ENCODE results near the gene AP1S1. TPM values are rescaled to one million over a fixed set of nuclear protein-coding genes. Genes with fewer than 3 reads are reported as not detected.
"Not testable (repeated sequence)": the region's sequence is repeated elsewhere in the genome, so short reads cannot be mapped to it uniquely, and the experiment has no call there.

AP1S1 gene
- polyA plus RNA-seq, 12 donors, result 17.8 to 36.0 (median 20.6) TPM; not detected in 1

DNA sequence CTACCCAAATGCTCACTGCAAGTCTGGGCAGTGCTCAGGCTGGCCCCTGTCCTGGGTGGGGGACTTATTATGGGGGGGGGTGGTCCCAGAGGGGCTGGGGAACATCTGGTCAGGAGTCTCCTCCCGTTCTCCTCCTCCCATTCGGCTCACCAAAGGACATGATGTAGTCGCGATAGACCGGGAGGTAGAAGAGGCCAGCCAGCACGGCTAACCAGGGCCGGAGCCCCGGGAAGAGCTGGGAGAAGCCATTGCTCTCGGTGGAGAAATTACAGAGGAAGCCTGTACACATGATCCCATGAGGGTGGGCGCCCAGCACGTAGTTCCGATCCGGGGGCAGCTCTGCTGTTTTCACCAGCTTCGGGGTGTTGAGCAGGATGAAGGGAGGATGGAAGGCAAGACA, 44.2 kb downstream of the AP1S1 start:
- DNase-seq, result no peak

DNA sequence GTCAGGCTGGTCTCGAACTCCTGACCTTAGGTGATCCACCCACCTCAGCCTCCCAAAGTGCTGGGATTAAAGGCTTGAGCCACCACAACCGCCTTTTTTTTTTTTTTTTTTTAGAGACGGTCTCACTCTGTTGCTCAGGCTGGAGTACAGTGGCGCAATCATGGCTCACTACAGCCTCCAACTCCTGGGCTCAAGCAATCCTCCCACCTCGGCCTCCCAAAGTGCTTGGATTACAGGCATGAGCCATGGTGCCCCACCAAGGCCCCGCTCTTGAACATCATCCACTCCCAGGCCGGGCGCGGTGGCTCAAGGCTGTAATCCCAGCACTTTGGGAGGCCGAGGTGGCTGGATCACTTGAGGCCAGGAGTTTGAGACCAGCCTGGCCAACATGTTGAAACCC, 45.2 kb downstream of the AP1S1 start:
- not testable (repeated sequence) for DNase-seq

DNA sequence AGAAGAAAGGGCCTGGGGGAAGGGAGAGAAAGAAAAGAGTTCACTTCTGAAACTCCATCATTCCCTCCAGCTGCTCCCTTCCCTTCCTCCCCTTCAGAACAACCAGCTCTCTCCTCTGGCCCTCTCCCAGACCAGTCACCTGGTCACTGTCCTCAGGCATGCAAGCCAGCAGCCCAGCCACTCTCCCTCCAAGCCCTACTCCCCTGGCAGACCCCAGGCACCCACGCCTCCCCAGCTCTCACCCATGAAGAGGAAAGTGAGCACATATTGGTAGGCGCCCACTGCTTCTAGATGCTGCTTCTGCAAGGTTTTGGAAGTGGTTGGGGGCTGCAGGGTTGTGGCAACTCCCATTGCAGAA, 46.2 kb downstream of the AP1S1 start:
- no peak for DNase-seq

DNA sequence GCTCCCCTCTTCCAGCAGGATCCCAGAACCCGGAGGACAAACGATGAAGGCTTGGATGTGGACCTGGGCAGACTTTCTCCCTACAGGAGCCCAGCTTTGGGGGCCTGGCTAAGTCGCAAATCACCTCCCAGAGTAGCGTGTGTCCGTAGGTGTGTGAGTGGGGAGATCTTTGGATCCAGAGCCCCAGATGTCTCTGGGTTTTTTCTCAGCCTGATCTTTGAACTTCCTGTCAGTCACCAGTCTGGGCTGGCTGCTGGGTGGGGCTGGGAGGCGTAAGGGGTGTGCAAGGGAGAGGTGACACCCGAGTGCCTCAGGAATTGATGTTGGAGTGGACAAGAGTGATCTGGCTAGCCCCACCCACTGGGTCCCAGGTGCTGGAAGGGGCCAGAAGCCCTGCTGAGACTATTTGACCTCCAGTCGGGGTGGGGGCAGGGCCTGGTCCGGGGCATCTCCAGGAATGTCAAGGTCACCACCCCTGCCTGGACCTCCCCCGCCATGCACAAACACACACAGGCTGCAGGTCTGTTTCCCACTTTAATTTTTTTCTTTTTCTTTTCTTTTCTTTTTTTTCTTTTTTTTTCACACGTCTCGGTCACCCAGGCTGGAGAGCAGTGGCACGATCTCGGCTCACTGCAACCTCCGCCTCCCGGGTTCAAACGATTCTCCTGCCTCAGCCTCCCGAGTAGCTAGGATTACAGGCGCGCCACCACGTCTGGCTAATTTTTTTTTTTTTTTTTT, 46.8 kb downstream of the AP1S1 start, which contains the start of gene MOGAT3:
TSS of gene MOGAT3 (minus strand) at position 175 of the 738 bp plus-strand sequence. CDS start 182 bp downstream, outside the sequence.
- no peak for DNase-seq

DNA sequence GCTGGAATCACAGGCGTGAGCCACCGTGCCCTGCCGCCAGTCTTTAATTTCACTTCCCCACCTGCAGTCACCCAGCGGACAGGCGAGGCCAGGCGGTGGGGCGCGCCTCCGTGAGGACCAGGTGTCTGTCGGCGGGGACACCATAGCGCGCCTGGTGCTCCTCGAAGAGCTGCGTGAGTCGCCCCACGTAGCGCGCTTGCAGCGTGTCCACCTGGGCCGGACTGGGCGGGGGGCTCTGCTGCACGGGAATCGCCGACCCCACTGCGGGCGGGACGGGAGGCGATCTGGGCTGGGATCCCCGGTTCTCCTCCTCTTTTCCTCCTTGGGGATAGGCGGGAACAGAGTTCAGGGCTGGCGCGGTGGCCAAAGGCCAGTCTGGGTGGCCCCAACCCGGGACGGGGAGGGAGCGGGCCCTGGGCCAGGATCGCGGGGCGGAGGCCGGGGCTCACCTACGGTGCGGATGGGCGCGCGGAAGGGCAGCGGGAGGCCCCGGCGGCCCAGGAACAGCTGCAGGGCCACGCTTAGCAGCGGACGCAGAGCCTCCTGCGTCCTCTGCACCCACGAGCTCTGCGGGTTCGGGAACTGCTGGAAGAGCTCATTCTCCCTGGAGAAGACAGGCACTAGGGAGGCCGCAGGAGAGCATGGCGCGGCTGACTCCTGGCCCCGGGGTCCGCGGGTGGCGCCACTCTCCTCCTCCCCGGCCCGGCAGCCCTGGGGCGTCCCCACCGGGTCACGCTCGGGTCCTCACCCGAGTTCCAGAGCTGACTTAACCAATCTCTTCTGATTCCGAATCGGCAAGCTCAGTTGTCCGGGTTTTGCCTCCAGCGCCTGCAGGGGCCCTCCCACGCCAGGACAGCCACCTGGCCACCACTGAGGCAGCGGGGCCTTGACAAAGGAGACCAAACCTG, 47.7 kb downstream of the AP1S1 start:
- no peak for DNase-seq

DNA sequence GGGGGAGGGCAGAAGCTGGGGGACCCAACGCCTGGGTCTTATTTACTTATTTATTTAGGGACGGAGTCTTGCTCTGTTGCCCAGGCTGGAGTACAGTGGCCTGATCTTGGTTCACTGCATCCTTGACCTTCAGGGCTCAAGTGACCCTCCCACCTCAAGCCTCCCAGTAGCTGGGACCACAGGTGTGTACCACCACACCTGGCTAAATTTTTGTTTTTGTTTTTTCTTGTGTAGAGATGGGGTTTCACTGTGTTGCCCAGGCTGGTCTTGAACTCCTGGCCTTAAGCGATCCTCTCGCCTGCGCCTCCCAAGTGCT, 48.3 kb downstream of the AP1S1 start:
- DNase-seq, result no peak

DNA sequence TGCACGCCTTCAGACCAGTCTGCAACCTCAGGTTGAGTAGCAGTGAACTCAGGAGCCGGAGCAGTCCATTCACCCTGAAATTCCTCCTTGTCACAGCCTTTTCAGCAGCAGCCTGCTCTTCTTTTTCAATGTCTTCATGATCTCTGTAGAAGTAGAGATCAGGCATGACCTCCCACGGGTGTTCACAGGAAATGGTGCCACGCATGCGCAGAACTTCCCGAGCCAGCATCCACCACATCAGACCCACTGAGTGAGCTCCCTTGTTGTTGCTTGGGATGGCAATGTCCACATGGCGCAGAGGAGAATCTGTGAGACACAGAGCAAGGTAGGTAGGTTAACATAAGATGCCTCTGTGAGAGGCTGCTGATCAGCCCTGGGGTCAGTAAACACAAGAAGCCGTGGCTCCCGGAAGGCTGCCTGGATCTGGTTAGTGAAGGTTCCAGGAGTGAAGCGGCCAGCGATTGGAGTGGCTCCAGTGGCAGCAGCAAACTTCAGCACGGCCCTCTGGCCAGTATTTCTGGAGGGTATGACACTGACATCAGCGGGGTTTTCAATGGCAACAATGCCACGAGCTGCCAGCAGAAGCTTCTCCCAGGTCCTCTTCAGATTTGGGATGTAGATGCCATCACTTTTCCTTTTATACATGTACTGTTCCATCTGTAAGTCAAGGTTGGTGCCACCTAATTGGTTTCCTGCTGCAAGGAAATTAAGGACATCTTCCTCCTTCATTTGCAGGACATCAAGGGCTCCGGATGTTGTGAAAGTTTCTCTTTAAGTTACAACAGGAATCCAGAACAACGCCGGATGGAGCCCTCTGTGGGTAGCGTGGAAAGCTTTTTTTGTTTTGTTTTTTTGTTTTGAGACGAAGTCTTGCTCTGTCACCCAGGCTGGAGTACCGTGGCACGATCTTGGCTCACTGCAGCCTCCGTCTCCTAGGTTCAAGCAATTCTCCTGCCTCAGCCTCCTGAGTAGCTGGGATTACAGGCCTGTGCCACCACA, 49.8 kb downstream of the AP1S1 start:
- not testable (repeated sequence) for DNase-seq

DNA sequence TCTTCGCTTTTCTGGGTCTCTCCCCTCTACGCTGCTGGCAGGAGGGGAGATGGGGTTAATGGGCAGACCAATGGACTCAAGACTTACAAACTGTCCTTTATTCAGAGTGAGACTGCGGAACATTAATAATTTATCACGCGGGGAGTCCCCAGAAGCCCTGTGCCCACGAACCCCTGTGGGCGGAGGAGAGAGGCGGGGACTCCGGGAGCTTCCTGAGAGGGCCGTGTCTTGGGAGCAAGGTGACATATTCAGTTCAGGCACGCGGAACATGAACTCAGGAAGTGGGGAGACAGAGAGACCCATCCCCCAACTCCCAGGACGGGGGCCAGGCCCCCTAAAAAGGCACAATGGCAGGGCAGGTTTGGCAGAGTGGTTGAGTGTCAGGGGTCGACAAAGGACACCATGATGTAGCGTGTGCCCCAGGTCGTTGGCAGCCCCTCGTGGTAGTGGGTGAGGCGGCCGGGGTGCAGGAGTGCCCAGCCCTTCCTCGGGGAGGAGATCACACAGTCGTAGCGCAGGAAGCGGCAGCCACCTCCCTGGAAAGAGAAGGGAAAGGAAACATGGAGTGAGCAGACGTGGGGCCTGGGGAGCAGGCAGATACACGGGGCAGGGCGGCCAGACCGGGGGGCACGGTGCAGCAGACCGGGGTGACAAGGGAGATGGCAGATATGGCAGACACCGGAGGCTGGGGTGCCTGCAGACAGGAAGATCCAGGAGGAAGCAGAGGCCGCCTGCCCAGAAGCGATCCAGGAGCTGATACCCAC, 51.8 kb downstream of the AP1S1 start:
- no peak for DNase-seq

DNA sequence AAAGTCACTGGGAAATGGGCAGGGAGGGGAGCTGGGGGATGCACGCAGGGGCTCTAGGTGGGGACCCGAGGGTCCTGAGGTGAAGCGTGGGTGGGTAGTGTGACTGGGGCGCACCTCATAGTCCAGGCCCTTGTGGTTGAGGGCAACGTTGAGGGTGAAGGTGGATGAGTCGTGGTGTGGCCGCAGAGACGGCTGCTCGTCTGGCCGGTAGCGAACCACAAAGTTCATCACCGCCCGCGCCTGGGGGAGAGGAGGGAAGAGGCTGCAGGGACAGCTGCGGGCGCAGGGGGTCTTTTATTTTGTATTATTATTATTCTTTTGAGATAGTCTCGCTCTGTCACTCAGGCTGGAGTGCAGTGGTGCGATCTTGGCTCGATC, 52.4 kb downstream of the AP1S1 start:
- no peak for DNase-seq

DNA sequence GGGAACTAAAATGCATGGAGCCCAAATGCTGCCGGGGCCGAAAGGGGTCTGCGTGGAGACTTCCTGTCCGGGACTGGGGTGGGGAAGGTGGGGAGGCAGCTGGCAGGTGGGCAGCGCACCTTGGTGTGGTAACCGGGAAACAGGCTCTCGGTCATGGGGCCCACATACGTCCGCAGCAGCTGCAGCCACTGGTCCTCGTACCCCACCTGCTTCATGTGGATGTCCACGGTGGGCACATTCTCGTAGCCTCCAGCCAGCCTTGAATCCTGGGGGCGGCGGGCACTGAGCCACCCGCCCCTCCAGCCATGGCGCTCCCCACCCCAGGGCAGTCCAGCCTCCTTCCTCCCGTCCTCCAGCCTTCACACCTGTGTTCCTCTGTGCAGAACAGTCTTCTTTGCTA, 53.2 kb downstream of the AP1S1 start:
- no peak for DNase-seq

DNA sequence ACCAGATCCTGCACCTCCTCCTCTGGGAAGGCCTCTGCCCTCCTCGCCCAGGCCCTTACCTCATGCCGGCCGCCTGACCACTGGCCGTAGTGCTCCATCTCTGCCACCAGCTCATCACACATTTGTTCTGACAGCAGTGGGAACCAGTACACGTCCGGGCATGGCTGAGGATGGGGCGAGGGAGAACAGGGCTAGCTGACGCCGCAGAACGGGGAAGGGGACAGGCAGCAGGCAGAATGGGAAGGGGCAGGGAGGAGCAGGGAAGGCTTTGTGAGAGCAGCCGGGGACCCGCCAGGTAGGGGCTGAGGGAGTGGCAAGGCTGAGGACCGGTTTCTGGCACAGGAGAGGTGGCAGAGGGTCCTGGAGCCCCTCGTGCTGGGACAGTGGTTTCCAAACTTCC, 54.5 kb downstream of the AP1S1 start:
- DNase-seq, result no peak

DNA sequence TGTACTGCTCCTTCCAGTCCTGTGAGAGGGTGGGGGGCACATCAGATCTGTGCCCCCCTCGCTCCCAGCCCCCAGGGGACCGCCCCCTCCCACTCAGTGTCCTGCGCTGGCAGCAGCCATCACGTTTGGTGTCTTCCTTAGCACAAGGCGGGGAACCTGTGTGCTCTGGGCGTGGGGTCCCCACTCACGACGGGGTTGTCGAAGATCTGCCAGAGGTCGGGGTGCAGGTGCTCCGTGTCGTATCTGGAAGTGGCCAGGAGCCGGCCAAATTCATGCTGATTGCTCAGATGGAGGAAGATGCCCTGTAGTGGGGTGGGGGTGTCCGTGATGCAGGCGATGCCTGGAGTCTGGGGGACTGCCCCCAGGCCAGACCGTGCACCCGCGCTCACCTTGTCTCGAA, 55.9 kb downstream of the AP1S1 start:
- no peak for DNase-seq

Other genes starting within 250 kb of the AP1S1 start
- 10 to 100 TPM in 1 of 12 donors, under 1 TPM in 10, not detected in 1; 0.07 to 21.8 (median 0.25) TPM for gene MUC3A, start 204.9 kb upstream of the AP1S1 start, polyA plus RNA-seq (ENCODE audit: insufficient read length in 12 of 12)
- gene MUC12, start 184.9 kb upstream of the AP1S1 start, polyA plus RNA-seq (ENCODE audit: insufficient read length in 12 of 12), result 10 to 100 TPM in 1 of 12 donors, 1 to 10 TPM in 4, under 1 TPM in 5, not detected in 2; 0.22 to 17.3 (median 0.81) TPM
- 10 to 100 TPM in 1 of 12 donors, under 1 TPM in 1, not detected in 10; 0.19 to 13.8 TPM for gene MUC17, start 134.4 kb upstream of the AP1S1 start, polyA plus RNA-seq (ENCODE audit: insufficient read length in 12 of 12)
- gene TRIM56, start 69.0 kb upstream of the AP1S1 start, polyA plus RNA-seq (ENCODE audit: insufficient read length in 12 of 12), result 10 to 100 TPM in 4 of 12 donors, 1 to 10 TPM in 7, not detected in 1; 7.0 to 18.5 (median 8.9) TPM
- 1 to 10 TPM in 11 of 12 donors, not detected in 1; 1.7 to 10.0 (median 3.0) TPM for gene SERPINE1, start 27.4 kb upstream of the AP1S1 start, polyA plus RNA-seq (ENCODE audit: insufficient read length in 12 of 12)
- gene VGF, start 11.1 kb downstream of the AP1S1 start, polyA plus RNA-seq (ENCODE audit: insufficient read length in 12 of 12), result not detected
- gene NAT16, start 25.8 kb downstream of the AP1S1 start, polyA plus RNA-seq (ENCODE audit: insufficient read length in 12 of 12), result under 1 TPM in 2 of 12 donors, not detected in 10; 0.11 to 0.15 TPM
- gene MOGAT3, start 46.6 kb downstream of the AP1S1 start, polyA plus RNA-seq (ENCODE audit: insufficient read length in 12 of 12), result 10 to 100 TPM in 1 of 12 donors, under 1 TPM in 4, not detected in 7; 0.08 to 31.6 (median 0.15) TPM
- 10 to 100 TPM in 11 of 12 donors, not detected in 1; 31.9 to 73.4 (median 47.2) TPM for gene PLOD3, start 63.1 kb downstream of the AP1S1 start, polyA plus RNA-seq (ENCODE audit: insufficient read length in 12 of 12)
- 10 to 100 TPM in 11 of 12 donors, not detected in 1; 21.4 to 46.7 (median 39.1) TPM for gene ZNHIT1, start 63.7 kb downstream of the AP1S1 start, polyA plus RNA-seq (ENCODE audit: insufficient read length in 12 of 12)
- 10 to 100 TPM in 2 of 12 donors, 1 to 10 TPM in 9, not detected in 1; 4.2 to 16.9 (median 5.7) TPM for gene CLDN15, start 83.3 kb downstream of the AP1S1 start, polyA plus RNA-seq (ENCODE audit: insufficient read length in 12 of 12)
- gene FIS1, start 90.6 kb downstream of the AP1S1 start, polyA plus RNA-seq (ENCODE audit: insufficient read length in 12 of 12), result 100 to 1,000 TPM in 11 of 12 donors, not detected in 1; 101 to 149 (median 112) TPM
- gene IFT22, start 167.3 kb downstream of the AP1S1 start, polyA plus RNA-seq (ENCODE audit: insufficient read length in 12 of 12), result 10 to 100 TPM in 11 of 12 donors, not detected in 1; 14.3 to 30.4 (median 27.8) TPM
- gene COL26A1, start 208.4 kb downstream of the AP1S1 start, polyA plus RNA-seq (ENCODE audit: insufficient read length in 12 of 12), result 1 to 10 TPM in 9 of 12 donors, under 1 TPM in 1, not detected in 2; 0.69 to 5.1 (median 1.5) TPM